ENCODE measurements around the gene PDIA3.
"Not testable (repeated sequence)": the region's sequence is repeated elsewhere in the genome, so short reads cannot be mapped to it uniquely, and the experiment has no call there.

PDIA3 gene

GRCh38 chr15:43746245-43746902 is at the start of gene PDIA3:
Gene PDIA3, plus strand, starts transcription at chr15:43746438. Its CDS starts 102 bp downstream, at chr15:43746540.
- ATAC-seq (ENCODE audit: insufficient read depth, low read depth): peak; percentile 84
- H3K4me2 ChIP-seq (ENCODE audit: insufficient read depth, low read length): peak within 1 kb of the TSS; percentile 79
- peaks cover 24% of the 10 kb centered on the region; the same call in 1 of the 2 replicates for H4K20me1 ChIP-seq (ENCODE audit: insufficient read depth, low read length)
- peak within 1 kb of the TSS; percentile 79 to 91 for H3K4me3 ChIP-seq (ENCODE audit: low read depth in 1 of 2, low read length in 2 of 2)
- peaks cover 42% of the 10 kb centered on the region for H3K4me1 ChIP-seq (ENCODE audit: insufficient read depth, low read length)
- DNase-seq: peak; percentile 83
- H3K36me3 ChIP-seq (ENCODE audit: insufficient read depth, low read length): peaks cover 11% of the 10 kb centered on the region
- H3K9me3 ChIP-seq (ENCODE audit: insufficient read depth, low read length, severe bottlenecking); H3K27me3 ChIP-seq (ENCODE audit: insufficient read depth, low read length, poor library complexity): not testable (repeated sequence)
- peaks cover 54% of the 10 kb centered on the region for H3K79me2 ChIP-seq (ENCODE audit: insufficient read depth, low read length)
- peak within 1 kb of the TSS; percentile 92 for H3K9ac ChIP-seq (ENCODE audit: low read depth, low read length)
- H3K27ac ChIP-seq (ENCODE audit: low read length): peak within 1 kb of the TSS; percentile 84
- peak within 1 kb of the TSS; percentile 81 for H2AFZ ChIP-seq (ENCODE audit: low read depth, low read length)

GRCh38 chr15:43702174-43702573 is 44.1 kb upstream of the PDIA3 start:
- H3K79me2 ChIP-seq (ENCODE audit: insufficient read depth, low read length): no peaks in the 10 kb centered on the region
- DNase-seq (no peak), ATAC-seq (ENCODE audit: insufficient read depth, low read depth) (no peak)
- TF ChIP-seq CTCF (IDR thresholded peaks at IDR 0.05; ENCODE audit: borderline replicate concordance, extremely low read depth, low read length, poor library complexity, severe bottlenecking): no peak
- no peak for TF ChIP-seq EZH2 (IDR thresholded peaks at IDR 0.05; ENCODE audit: borderline replicate concordance, low read depth, low read length, severe bottlenecking)
- H3K4me1 ChIP-seq (ENCODE audit: insufficient read depth, low read length): no peaks in the 10 kb centered on the region
- H3K27me3 ChIP-seq (ENCODE audit: insufficient read depth, low read length, poor library complexity): no peaks in the 10 kb centered on the region
- no peaks in the 10 kb centered on the region for H3K9me3 ChIP-seq (ENCODE audit: insufficient read depth, low read length, severe bottlenecking)
- no peaks in the 10 kb centered on the region for H4K20me1 ChIP-seq (ENCODE audit: insufficient read depth, low read length)
- H3K27ac ChIP-seq (ENCODE audit: low read length): no peak overlapping the region
- H2AFZ ChIP-seq (ENCODE audit: low read depth, low read length): no peak overlapping the region
- no peak overlapping the region for H3K4me2 ChIP-seq (ENCODE audit: insufficient read depth, low read length)
- no peak overlapping the region for H3K4me3 ChIP-seq (ENCODE audit: low read depth in 1 of 2, low read length in 2 of 2)
- no peak overlapping the region for H3K9ac ChIP-seq (ENCODE audit: low read depth, low read length)
- no peaks in the 10 kb centered on the region for H3K36me3 ChIP-seq (ENCODE audit: insufficient read depth, low read length)

- no peaks in the 10 kb centered on the region for H3K27me3 ChIP-seq (ENCODE audit: insufficient read depth, low read length, poor library complexity)
- ATAC-seq (ENCODE audit: insufficient read depth, low read depth) (no peak), DNase-seq (no peak)
- no peak overlapping the region for H3K4me2 ChIP-seq (ENCODE audit: insufficient read depth, low read length)
- H3K79me2 ChIP-seq (ENCODE audit: insufficient read depth, low read length): no peaks in the 10 kb centered on the region
- no peak overlapping the region for H3K27ac ChIP-seq (ENCODE audit: low read length)
- TF ChIP-seq EZH2 (IDR thresholded peaks at IDR 0.05; ENCODE audit: borderline replicate concordance, low read depth, low read length, severe bottlenecking) (no peak), CTCF (IDR thresholded peaks at IDR 0.05; ENCODE audit: borderline replicate concordance, extremely low read depth, low read length, poor library complexity, severe bottlenecking) (no peak)
- H3K36me3 ChIP-seq (ENCODE audit: insufficient read depth, low read length): no peaks in the 10 kb centered on the region
- no peak overlapping the region for H2AFZ ChIP-seq (ENCODE audit: low read depth, low read length)
- H3K9me3 ChIP-seq (ENCODE audit: insufficient read depth, low read length, severe bottlenecking): no peaks in the 10 kb centered on the region
- H3K9ac ChIP-seq (ENCODE audit: low read depth, low read length): no peak overlapping the region
- H3K4me1 ChIP-seq (ENCODE audit: insufficient read depth, low read length): no peaks in the 10 kb centered on the region
- H4K20me1 ChIP-seq (ENCODE audit: insufficient read depth, low read length): no peaks in the 10 kb centered on the region
- no peak overlapping the region for H3K4me3 ChIP-seq (ENCODE audit: low read depth in 1 of 2, low read length in 2 of 2)
Observed at GRCh38 chr15:43702701-43703424, 43.4 kb upstream of the PDIA3 start.

- not testable (repeated sequence) for H3K4me3 ChIP-seq (ENCODE audit: low read depth in 1 of 2, low read length in 2 of 2); ATAC-seq (ENCODE audit: insufficient read depth, low read depth); H3K4me1 ChIP-seq (ENCODE audit: insufficient read depth, low read length); H4K20me1 ChIP-seq (ENCODE audit: insufficient read depth, low read length); H3K27me3 ChIP-seq (ENCODE audit: insufficient read depth, low read length, poor library complexity); DNase-seq; H3K36me3 ChIP-seq (ENCODE audit: insufficient read depth, low read length); H3K4me2 ChIP-seq (ENCODE audit: insufficient read depth, low read length); H3K27ac ChIP-seq (ENCODE audit: low read length); H3K79me2 ChIP-seq (ENCODE audit: insufficient read depth, low read length); H3K9ac ChIP-seq (ENCODE audit: low read depth, low read length); H2AFZ ChIP-seq (ENCODE audit: low read depth, low read length); H3K9me3 ChIP-seq (ENCODE audit: insufficient read depth, low read length, severe bottlenecking)
Observed at GRCh38 chr15:43710431-43711131, 35.7 kb upstream of the PDIA3 start.

All from DND-41 (cell line).